Hepatic stellate cell (primary cell): ENCODE data around the gene COX10.
"Not testable (repeated sequence)": the region's sequence is repeated elsewhere in the genome, so short reads cannot be mapped to it uniquely, and the experiment has no call there.

Experiments used
- DNase-seq: peaks from one replicate; pipeline ENCODE4 v3.0.0; 2011; ENCODE audit warnings: low spot score

The COX10 gene

GRCh38 chr17:14123619-14124278 is 54.4 kb downstream of the COX10 start:
- no peak for DNase-seq

GRCh38 chr17:14124854-14125253 is 55.5 kb downstream of the COX10 start:
- no peak for DNase-seq

- no peak for DNase-seq
Measured at GRCh38 chr17:14125518-14126137, 56.3 kb downstream of the COX10 start.

- DNase-seq: no peak
Measured at GRCh38 chr17:14133104-14133503, 63.8 kb downstream of the COX10 start.

- DNase-seq: no peak
Measured at GRCh38 chr17:14134456-14134855, 65.2 kb downstream of the COX10 start.

- DNase-seq: no peak
Measured at GRCh38 chr17:14135906-14136590, 66.7 kb downstream of the COX10 start.

GRCh38 chr17:14138649-14139048 is 69.3 kb downstream of the COX10 start:
- DNase-seq: no peak

DNA sequence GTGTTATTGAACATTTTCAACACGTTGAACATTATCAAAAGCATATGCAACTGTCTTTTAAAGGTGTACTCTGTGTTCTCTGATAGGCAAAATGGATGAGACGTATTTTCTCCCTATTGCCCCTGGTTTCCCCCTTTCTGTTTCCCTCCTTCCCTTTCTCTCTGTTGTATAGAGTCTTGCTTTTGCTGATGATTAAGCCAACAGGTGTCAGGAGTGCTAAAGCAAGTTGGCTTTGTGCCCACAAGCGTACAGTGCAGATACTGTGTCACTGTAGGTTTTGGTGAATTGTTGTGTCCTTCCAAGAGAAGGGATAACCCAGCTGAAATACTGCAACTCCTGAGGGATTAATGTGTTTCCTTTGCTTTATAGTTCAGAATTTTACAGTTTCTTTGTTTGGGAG is 74.4 kb downstream of the COX10 start:
- no peak for DNase-seq

- no peak for DNase-seq
Measured at GRCh38 chr17:14144508-14144907, 75.2 kb downstream of the COX10 start.

- DNase-seq: no peak
Measured at GRCh38 chr17:14149751-14150150, 80.4 kb downstream of the COX10 start.

DNA sequence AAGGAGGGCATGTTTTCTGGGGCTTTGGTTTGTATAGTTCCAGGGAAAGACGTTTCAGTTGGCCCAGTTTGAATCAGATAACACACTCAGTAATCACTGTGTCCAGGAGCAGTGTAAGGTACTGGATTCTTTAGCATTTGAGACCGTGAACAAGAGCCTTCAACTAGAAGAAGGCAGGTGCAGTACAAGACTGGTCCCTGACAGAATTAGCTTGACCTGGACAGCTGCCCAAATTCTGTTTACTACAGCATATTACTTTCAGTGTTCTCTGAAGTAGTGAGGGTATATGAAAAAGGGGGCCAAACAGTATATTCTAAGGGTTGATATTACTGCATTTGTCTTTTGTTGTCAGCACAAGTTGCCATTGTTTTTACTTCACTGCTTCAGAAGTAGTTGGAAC is 81.3 kb downstream of the COX10 start:
- no peak for DNase-seq

DNA sequence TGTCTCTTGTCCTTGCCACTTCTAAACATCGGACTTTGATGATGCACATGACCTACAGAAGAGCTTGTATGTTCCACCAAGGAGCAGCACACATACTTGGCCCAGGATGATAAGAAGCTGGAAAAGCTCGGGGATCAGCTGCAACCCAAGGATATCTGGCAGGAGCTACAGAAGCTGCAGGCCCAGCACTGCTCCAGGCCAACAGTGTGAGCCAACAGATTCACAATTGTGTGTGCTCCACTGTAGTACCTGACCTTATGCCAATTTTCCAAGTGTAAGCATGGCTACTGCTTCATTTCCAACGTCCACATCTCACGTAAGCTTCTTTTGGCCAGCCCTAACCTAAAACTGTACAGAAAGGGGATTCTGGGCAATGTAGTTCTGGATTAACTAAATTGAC is 83.4 kb downstream of the COX10 start:
- no peak for DNase-seq

DNA sequence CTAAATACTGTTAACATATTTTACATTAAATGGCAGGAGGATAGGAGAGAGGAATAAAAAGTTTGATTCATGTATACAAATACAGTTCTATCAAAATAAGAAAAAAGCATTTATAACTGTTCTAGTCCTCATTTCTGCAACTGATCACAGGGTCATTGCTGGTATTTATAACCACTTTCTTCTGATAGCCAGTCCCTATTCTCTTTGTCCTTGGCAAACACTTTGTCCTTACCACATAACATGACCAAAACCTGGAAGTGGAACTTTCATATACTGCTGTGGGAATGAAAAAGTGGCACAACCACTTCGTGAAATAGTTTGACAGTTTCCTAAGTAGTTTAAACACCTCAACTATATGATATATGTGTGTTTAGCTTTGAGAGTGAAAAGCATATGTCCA is 84.1 kb downstream of the COX10 start:
- DNase-seq: no peak

DNA sequence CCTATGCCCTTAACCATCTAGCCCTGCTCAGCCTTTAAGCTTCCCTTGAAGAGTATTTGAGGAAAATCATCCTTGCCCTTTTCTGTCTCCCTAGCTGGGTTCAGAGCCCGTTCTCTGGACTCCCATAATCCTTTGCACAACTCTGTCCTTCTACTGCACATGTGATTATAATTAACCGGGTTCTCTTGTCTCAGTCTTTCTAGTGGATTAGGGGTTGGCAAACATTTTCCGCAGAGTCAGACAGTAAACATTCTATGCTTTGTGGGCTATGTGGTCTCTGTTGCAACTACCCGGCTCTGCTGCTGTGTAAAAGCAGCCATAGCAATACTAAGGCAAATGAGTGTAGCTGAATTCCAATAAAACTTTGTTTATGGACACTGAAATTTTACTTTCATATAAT is 87.4 kb downstream of the COX10 start:
- DNase-seq: no peak

DNA sequence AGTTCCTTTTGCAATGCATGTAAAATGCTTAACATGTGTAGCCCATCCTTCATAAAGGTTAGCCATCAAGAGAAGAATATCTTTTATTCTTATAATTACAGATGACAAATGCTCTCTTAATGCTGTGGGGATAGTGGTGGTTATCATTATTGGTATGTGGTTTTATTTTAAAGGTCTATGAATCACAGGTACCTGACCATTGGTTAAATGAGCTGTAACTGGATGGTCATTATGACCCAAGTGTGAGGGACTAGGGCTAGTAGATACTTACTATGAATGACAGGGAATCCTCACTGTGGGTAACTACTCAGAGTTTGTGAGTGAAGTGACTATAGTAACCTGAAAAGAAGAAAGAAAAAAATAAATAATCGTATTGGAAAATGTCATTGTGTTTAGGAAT is 88.5 kb downstream of the COX10 start:
- no peak for DNase-seq

DNA sequence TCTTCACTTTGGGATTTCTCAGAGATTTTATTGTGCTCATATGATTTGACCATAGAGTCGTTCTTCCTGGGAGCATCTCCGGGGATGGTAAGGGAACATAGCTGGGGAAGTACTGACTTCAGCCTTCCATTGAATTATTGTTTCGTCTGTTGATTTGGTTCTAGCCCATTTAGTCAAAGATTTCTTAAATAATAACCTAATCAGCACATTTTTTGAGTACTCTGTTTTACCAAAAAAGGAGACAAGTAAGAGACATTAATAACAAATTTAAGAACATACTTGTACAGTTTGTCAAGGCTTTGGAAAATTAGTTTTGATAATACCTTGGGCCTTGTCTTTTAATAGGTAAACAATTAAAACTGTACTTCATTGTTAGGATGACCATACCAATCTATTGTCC is 89.4 kb downstream of the COX10 start:
- DNase-seq: no peak

- DNase-seq: no peak
Measured at GRCh38 chr17:14161419-14161818, 92.1 kb downstream of the COX10 start.

- DNase-seq: no peak
Measured at GRCh38 chr17:14165616-14166015, 96.3 kb downstream of the COX10 start.

GRCh38 chr17:14167831-14168230 is 98.5 kb downstream of the COX10 start:
- not testable (repeated sequence) for DNase-seq

DNA sequence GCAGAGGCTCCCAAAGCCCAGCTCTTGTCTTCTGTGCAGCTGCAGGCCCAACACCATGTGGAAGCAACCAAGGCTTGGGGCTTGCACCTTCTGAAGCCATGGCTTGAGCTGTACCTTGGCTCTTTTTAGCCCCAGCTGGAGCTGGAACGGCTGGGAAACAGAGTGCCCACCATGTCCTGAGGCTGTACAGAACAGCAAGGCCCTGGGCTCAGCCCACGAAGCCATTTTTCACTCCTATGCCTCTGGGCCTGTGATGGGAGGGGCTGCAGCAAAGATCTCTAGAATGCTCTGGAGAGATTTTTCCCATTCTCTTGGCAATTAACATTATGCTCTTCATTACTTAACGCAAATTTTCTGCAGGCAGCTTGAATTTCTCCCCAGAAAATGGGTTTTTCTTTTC is 99.3 kb downstream of the COX10 start:
- DNase-seq: no peak

- DNase-seq: no peak
Measured at GRCh38 chr17:14169287-14169686, 100.0 kb downstream of the COX10 start.

DNA sequence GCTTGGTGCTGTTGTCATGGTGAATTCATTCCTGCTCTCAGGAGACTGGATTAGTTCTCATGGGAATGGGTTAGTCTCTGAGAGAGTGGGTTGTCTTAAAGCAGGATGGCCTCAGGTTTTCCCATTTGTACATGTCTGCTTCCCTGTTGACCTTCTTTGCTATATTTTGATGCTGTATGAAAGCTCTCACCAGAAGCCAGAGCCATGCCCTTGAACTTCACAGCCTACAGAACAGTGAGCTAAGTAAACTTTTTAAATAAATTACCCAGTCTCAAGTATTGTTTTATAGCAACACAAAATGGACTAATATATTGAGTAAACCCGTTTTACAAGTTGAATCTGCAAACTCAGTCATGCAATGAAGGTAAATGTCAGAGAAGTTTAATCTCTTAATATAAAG is 100.6 kb downstream of the COX10 start:
- DNase-seq: no peak

GRCh38 chr17:14176989-14177388 is 107.7 kb downstream of the COX10 start:
- DNase-seq: not testable (repeated sequence)

- not testable (repeated sequence) for DNase-seq
Measured at GRCh38 chr17:14177801-14178200, 108.5 kb downstream of the COX10 start.
